Heart left ventricle (tissue), 16 donors: Measurements from ENCODE around the gene SIRPB1. TPM values are rescaled to one million over a fixed set of nuclear protein-coding genes. Genes with fewer than 3 reads are reported as not detected.

Source experiments
- ATAC-seq, 4 donors: fragments of 200-7000 bp; cut with Tn5 transposase; one replicate each; pipeline ENCODE4 v1.9.1; 2020 to 2022; ENCODE audit warnings: moderate library complexity in 4 of 4, mild to moderate bottlenecking in 3 of 4, moderate number of reproducible peaks in 1 of 4
- DNase-seq, 5 donors: peaks; one replicate each; pipeline ENCODE4 v3.0.0-alpha.2; 2020
- H3K27ac ChIP-seq, 12 donors: fragments of 200-600 bp; sonication (generic) in 4 of 12; one replicate each; pipeline versions ENCODE4 v1.5.0 to v1.8.0; 2016 to 2022; ENCODE audit warnings: mild to moderate bottlenecking in 2 of 12
- H3K27me3 ChIP-seq, 9 donors: fragments of 200-600 bp; sonication (generic) in 2 of 9; one replicate each; pipeline versions ENCODE4 v1.5.1 to v1.8.0; 2016 to 2022; ENCODE audit warnings: mild to moderate bottlenecking in 3 of 9
- H3K36me3 ChIP-seq, 9 donors: fragments of 200-600 bp; sonication (generic) in 2 of 9; one replicate each; pipeline versions ENCODE4 v1.5.0 to v1.8.0; 2018 to 2022; ENCODE audit warnings: mild to moderate bottlenecking in 2 of 9
- H3K4me1 ChIP-seq, 12 donors: fragments of 200-600 bp; sonication (generic) in 4 of 12; one replicate each; pipeline versions ENCODE4 v1.5.0 to v1.8.0; 2016 to 2022; ENCODE audit warnings: mild to moderate bottlenecking in 3 of 12
- H3K4me3 ChIP-seq, 12 donors: fragments of 200-600 bp; sonication (generic) in 4 of 12; one replicate each; pipeline versions ENCODE4 v1.5.0 to v1.8.0; 2017 to 2022; ENCODE audit warnings: mild to moderate bottlenecking in 9 of 12, moderate library complexity in 4 of 12
- H3K9me3 ChIP-seq, 12 donors: fragments of 200-600 bp; sonication (generic) in 4 of 12; one replicate each; pipeline versions ENCODE4 v1.5.0 to v1.8.0; 2016 to 2022; ENCODE audit warnings: mild to moderate bottlenecking in 1 of 12
- POLR2A ChIP-seq, 2 donors: fragments of 450-650 bp; IDR thresholded peaks; one replicate each; pipeline ENCODE4 v1.6.1; 2017; ENCODE audit warnings: antibody characterized with exemption in 2 of 2, mild to moderate bottlenecking in 2 of 2, moderate library complexity in 2 of 2
- WGBS, 4 donors: extraction: QIAGEN DNeasy Blood & Tissue Kit in 2 of 4; methylation state at CpG; one replicate each; pipeline versions ENCODE4 v1.1.5 to v1.1.7; 2013 to 2018; 5-methylcytosine and 5-hydroxymethylcytosine counted together
- intact Hi-C, 10 donors: fragments of 100-400 bp; cut with DNase I; formaldehyde crosslinking; loops; one replicate each; pipeline versions ENCODE4 v1.11.1 to v1.14.2; 2022
- polyA plus RNA-seq, 2 donors: library from polyadenylated mRNA; stranded (reverse); fragments of 200-250 nt; gene quantifications; one replicate each; pipeline ENCODE4 v1.2.3, GENCODE V29; 2013
- total RNA-seq, 9 donors: library from RNA; depleted of rRNA in 2 of 9; stranded (reverse); fragments of >200 nt in 2 of 9; fragmentation: NEBNext Ultra II Directional in 3 of 9; extraction: Animal tissue kit (Norgen Biotek cat#: 25700) in 3 of 9; gene quantifications; one replicate each; pipeline versions ENCODE4 v1.1.0 to v1.2.4, GENCODE V29; 2016 to 2023
- TF ChIP-seq, protein P1 (sequence below), 12 donors: fragments of 200-600 bp; sonication (generic) in 4 of 12; IDR thresholded peaks; one replicate each; pipeline versions ENCODE4 v1.5.0 to v1.8.0; 2018 to 2022; ENCODE audit warnings: antibody characterized with exemption in 12 of 12, mild to moderate bottlenecking in 5 of 12
- donor health status: ischemic (EF 13 %, LVEDD 7.1; RV severe dilation, severe dysfunction).
- donor health status: healthy with polysubstance abuse.
- donor health status: DM: no; HTN: yes; CAD: no.
- donor health status: DM: no; HTN: no; CAD: no.
- donor health status: ischemic (EF 25% LVEDD 6.9; RV normal size, moderate dysfunction).
- donor health status: ischemic (EF 25% LVEDD 5.7; RV mildly dilated, moderate dysfunction).
- donor health status: healthy.
- donor health status: DM: yes; HTN: yes; CAD: no.
- donor health status: ischemic (EF 35%, LVEDD 5.7; RV mildly dilated, moderate dysfunction).
- donor health status: nonischemic (EF 11% LVEDD 7.7; RV severe dilation, severe dysfunction).
- donor health status: DM: yes; HTN: yes; CAD: no.
- donor health status: PGD.
- donor health status: ischemic (EF 29% LVEDD 5.4; RV normal size, mild dysfunction).
- donor health status: nonischemic (EF 23%, LVEDD 6.1; RV moderate dilation, normal function).

The SIRPB1 gene
- total and polyA plus RNA-seq, 11 donors = 0.19 to 14.0 (median 1.3) TPM

- H3K27ac ChIP-seq = no peak overlapping the region
- TF ChIP-seq POLR2A (IDR thresholded peaks at IDR 0.05) = no peak
- TF ChIP-seq, protein P1, sequence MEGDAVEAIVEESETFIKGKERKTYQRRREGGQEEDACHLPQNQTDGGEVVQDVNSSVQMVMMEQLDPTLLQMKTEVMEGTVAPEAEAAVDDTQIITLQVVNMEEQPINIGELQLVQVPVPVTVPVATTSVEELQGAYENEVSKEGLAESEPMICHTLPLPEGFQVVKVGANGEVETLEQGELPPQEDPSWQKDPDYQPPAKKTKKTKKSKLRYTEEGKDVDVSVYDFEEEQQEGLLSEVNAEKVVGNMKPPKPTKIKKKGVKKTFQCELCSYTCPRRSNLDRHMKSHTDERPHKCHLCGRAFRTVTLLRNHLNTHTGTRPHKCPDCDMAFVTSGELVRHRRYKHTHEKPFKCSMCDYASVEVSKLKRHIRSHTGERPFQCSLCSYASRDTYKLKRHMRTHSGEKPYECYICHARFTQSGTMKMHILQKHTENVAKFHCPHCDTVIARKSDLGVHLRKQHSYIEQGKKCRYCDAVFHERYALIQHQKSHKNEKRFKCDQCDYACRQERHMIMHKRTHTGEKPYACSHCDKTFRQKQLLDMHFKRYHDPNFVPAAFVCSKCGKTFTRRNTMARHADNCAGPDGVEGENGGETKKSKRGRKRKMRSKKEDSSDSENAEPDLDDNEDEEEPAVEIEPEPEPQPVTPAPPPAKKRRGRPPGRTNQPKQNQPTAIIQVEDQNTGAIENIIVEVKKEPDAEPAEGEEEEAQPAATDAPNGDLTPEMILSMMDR (IDR thresholded peaks at IDR 0.05) = no peak
- no peak for DNase-seq
- WGBS, 4 donors = 36 to 55% (median 41%) methylated on average over 2 of the region's 2 CpGs
- intact Hi-C loops = no loop called here
- H3K27me3 ChIP-seq = peaks cover 0 to 21% (median 0%) of the 10 kb centered on the region in 9 donors
- no peak overlapping the region for H3K4me3 ChIP-seq
- no peaks in the 10 kb centered on the region for H3K9me3 ChIP-seq
- ATAC-seq = no peak
- H3K4me1 ChIP-seq = peaks cover 0 to 43% (median 0%) of the 10 kb centered on the region in 12 donors
- no peaks in the 10 kb centered on the region for H3K36me3 ChIP-seq
Observed at GRCh38 chr20:1660246-1660645, 40.4 kb upstream of the SIRPB1 start.

- H3K9me3 ChIP-seq = peaks cover 0 to 8% (median 0%) of the 10 kb centered on the region in 12 donors
- H3K4me1 ChIP-seq = peaks cover 0 to 31% (median 0%) of the 10 kb centered on the region in 12 donors
- ATAC-seq = no peak
- H3K4me3 ChIP-seq = peak within 1 kb of the TSS in 1 of 12 donors; percentile 34
- DNase-seq = no peak
- intact Hi-C loops = no loop called here
- 61 to 69% (median 65%) methylated on average over 5 of the region's 5 CpGs for WGBS, 4 donors
- H3K36me3 ChIP-seq = no peaks in the 10 kb centered on the region
- TF ChIP-seq, protein P1 (IDR thresholded peaks at IDR 0.05) = no peak
- TF ChIP-seq POLR2A (IDR thresholded peaks at IDR 0.05) = no peak
- H3K27ac ChIP-seq = peak within 1 kb of the TSS in 1 of 12 donors; percentile 68
- peaks cover 0 to 21% (median 0%) of the 10 kb centered on the region in 9 donors for H3K27me3 ChIP-seq
Observed at GRCh38 chr20:1657556-1658334, 37.9 kb upstream of the SIRPB1 start, which contains the start of gene SIRPG. TSS of gene SIRPG (minus strand) at chr20:1657779. CDS start at chr20:1657714, 65 bp downstream.

DNA sequence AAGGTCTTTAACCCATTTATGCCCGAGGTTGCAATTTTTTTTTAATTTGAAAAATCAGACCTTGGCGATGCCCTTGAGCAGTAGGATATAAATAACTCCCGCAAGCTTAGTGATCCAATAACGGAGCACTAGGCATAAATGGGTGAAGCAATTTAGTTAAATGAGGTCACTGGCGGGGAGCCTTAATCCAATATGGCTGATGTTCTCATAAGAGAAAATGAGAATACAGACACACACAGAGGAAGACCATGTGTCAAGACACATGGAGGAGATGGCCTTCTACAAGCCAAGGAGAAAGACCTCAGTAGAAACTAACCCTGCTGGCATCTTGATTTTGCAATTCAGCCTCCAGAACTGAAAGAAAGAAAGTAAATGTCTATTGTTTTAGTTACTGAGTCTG is 37.0 kb upstream of the SIRPB1 start:
- Histone ChIP-seq H3K27ac (peak overlapping the region in 1 of 12 donors; percentile 68), H3K4me1 (peaks cover 0 to 33% (median 0%) of the 10 kb centered on the region in 12 donors), H3K36me3 (no peaks in the 10 kb centered on the region), H3K27me3 (peaks cover 0 to 20% (median 0%) of the 10 kb centered on the region in 9 donors), H3K4me3 (peak overlapping the region in 1 of 12 donors; percentile 34), H3K9me3 (peaks cover 0 to 8% (median 0%) of the 10 kb centered on the region in 12 donors)
- WGBS, 4 donors = 71 to 92% (median 85%) methylated on average over 5 of the region's 5 CpGs
- DNase-seq = no peak
- TF ChIP-seq, protein P1 (IDR thresholded peaks at IDR 0.05) = no peak
- no peak for TF ChIP-seq POLR2A (IDR thresholded peaks at IDR 0.05)
- no peak for ATAC-seq
- intact Hi-C loops = no loop called here

DNA sequence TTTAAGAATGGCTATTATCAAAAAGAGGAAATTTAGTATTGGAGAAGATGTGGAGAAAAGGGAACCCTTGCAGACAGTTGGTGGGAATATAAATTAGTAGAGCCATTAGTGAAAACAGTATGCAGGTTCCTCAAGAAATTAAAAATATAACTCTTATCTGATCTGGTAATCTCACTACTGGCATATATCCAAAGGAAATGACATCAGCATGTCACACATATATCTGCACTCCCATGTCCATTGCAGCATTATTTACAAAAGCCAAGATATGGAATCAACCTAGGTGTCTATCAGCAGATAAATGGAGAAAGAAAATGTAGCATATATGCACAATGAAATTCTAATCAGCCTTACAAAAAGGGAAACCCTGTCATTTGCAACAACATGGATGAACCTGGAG is 35.2 kb upstream of the SIRPB1 start:
- peak overlapping the region in 1 of 12 donors; percentile 34 for H3K4me3 ChIP-seq
- peaks cover 0 to 11% (median 0%) of the 10 kb centered on the region in 9 donors for H3K27me3 ChIP-seq
- H3K9me3 ChIP-seq = peaks cover 0 to 8% (median 0%) of the 10 kb centered on the region in 12 donors
- peaks cover 0 to 28% (median 0%) of the 10 kb centered on the region in 12 donors for H3K4me1 ChIP-seq
- no peak for DNase-seq
- intact Hi-C loops = no loop called here
- no peaks in the 10 kb centered on the region for H3K36me3 ChIP-seq
- ATAC-seq = no peak
- no peak for TF ChIP-seq POLR2A (IDR thresholded peaks at IDR 0.05)
- TF ChIP-seq, protein P1 (IDR thresholded peaks at IDR 0.05) = no peak
- H3K27ac ChIP-seq = no peak overlapping the region
